Spleen (tissue), 11 donors: ENCODE results near the gene KCNT1. TPM values are rescaled to one million over a fixed set of nuclear protein-coding genes. Genes with fewer than 3 reads are reported as not detected.

ENCODE experiments used
- DNase-seq: peaks from one replicate; pipeline ENCODE4 v3.0.0-alpha.2; 2020
- H3K27ac ChIP-seq, 8 donors: fragments of 200-600 bp; sonication (generic) in 7 of 8; 1 replicate in 4 of 8; 2 replicates in 4 of 8; pipeline versions ENCODE4 v1.5.0 to v1.8.0; 2016 to 2021; ENCODE audit warnings: inconsistent platforms in 4 of 8, mild to moderate bottlenecking in 4 of 8, moderate library complexity in 1 of 8
- H3K27me3 ChIP-seq, 7 donors: fragments of 200-600 bp; sonication (generic) in 6 of 7; replicated peaks in 1 of 7; 1 replicate in 4 of 7; 2 replicates in 3 of 7; pipeline versions ENCODE4 v1.5.0 to v1.8.0; 2016 to 2021; ENCODE audit warnings: inconsistent platforms in 3 of 7, mild to moderate bottlenecking in 1 of 7
- H3K36me3 ChIP-seq, 6 donors: fragments of 200-600 bp; sonication (generic) in 5 of 6; 1 replicate in 4 of 6; 2 replicates in 2 of 6; pipeline versions ENCODE4 v1.5.0 to v1.8.0; 2016 to 2021; ENCODE audit warnings: inconsistent platforms in 2 of 6
- H3K4me1 ChIP-seq, 6 donors: fragments of 200-600 bp; sonication (generic) in 5 of 6; 1 replicate in 3 of 6; 2 replicates in 3 of 6; pipeline versions ENCODE4 v1.5.0 to v1.8.0; 2016 to 2021; ENCODE audit warnings: inconsistent platforms in 3 of 6
- H3K4me3 ChIP-seq, 8 donors: fragments of 200-600 bp; sonication (generic) in 7 of 8; 1 replicate in 4 of 8; 2 replicates in 4 of 8; pipeline versions ENCODE4 v1.5.0 to v1.8.0; 2016 to 2021; ENCODE audit warnings: inconsistent platforms in 4 of 8, mild to moderate bottlenecking in 4 of 8, moderate library complexity in 2 of 8
- H3K9me3 ChIP-seq, 8 donors: fragments of 200-600 bp; sonication (generic) in 7 of 8; 1 replicate in 4 of 8; 2 replicates in 4 of 8; pipeline versions ENCODE4 v1.5.0 to v1.8.0; 2016 to 2021; ENCODE audit warnings: inconsistent platforms in 4 of 8
- POLR2A ChIP-seq, 3 donors: fragments of 450-650 bp; IDR thresholded peaks; one replicate each; pipeline ENCODE4 v1.5.1; 2017; ENCODE audit warnings: antibody characterized with exemption in 3 of 3, mild to moderate bottlenecking in 1 of 3
- POLR2AphosphoS5 ChIP-seq, 3 donors: sonication (generic); formaldehyde crosslinking; IDR thresholded peaks; one replicate each; pipeline ENCODE4 v1.5.1; 2017; ENCODE audit warnings: antibody characterized with exemption in 3 of 3
- WGBS, 5 donors: extraction: QIAGEN DNeasy Blood & Tissue Kit in 3 of 5; methylation state at CpG; one replicate each; pipeline versions ENCODE4 v1.1.5 to v1.1.7; 2013 to 2018; 5-methylcytosine and 5-hydroxymethylcytosine counted together
- intact Hi-C: fragments of 100-400 bp; cut with DNase I; formaldehyde crosslinking; loops from one replicate; pipeline ENCODE4 v1.15.0; 2023; ENCODE audit warnings: low total_unique reads
- polyA plus RNA-seq, 3 donors: library from polyadenylated mRNA; stranded (reverse); fragments of 200-250 nt; gene quantifications; one replicate each; pipeline ENCODE4 v1.2.1, GENCODE V29; 2013
- total RNA-seq, 7 donors: library from RNA; depleted of rRNA in 3 of 7; stranded (reverse); fragments of >200 nt in 3 of 7; fragmentation: NEBNext Ultra II Directional in 4 of 7; extraction: Animal tissue kit (Norgen Biotek cat#: 25700) in 4 of 7; gene quantifications; one replicate each; pipeline versions ENCODE4 v1.1.0 to v1.2.1, GENCODE V29; 2016 to 2021
- TF ChIP-seq, protein P1 (sequence below), 11 experiments: fragments of 200-600 bp in 7 of 11; fragments of 450-650 bp in 4 of 11; sonication (generic) in 4 of 11; IDR thresholded peaks in 8 of 11; conservative IDR thresholded peaks in 3 of 11; 1 replicate in 7 of 11; 2 replicates in 4 of 11; pipeline versions ENCODE4 v1.4.0 to v1.8.0; 2016 to 2021; ENCODE audit warnings: antibody characterized with exemption in 11 of 11, inconsistent platforms in 4 of 11, mild to moderate bottlenecking in 1 of 11
- donor health status: healthy with polysubstance abuse.
- donor health status: DM: no; HTN: no; CAD: no; lungs with moderate emphysema.
- donor health status: DM: no; HTN: no; CAD: no.
- donor health status: Bipolar disorder and iron deficiency.
- donor health status: healthy.
- donor health status: DM: no; HTN: no; CAD: no.
- donor health status: DM: yes; HTN: yes; CAD: no.

Gene KCNT1
- total and polyA plus RNA-seq, 10 donors, result 1.0 to 41.5 (median 19.8) TPM

DNA sequence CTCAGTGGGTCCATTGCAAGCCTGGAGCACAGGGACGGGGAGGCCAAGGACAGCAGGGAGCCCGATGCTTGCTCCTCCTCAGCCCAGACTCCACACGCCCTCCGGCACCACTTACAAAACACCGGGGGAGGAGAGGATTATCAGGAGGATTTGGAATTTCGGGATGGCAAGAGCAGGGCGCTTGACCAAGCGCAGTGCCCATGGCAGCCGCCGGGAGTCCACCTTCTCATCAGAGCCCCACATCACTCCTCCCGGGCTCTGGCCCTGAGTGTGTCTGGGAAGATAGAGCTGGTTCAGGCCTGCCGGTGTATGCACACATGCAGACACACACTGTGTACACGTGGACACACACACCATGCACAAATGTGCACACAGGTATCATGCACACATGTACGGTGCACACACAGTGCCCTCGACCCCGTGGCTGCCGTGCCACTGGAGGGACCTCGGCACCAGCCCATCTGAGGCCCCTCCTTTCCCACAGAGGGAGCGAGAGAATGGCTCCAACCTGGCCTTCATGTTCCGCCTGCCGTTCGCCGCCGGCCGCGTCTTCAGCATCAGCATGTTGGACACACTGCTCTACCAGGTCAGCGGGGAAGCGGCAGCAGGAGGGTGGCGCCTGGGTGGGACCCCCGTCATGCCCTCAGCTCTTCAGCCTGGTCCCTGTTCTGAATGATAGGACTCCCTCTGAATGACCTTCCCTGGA lies 81.7 kb downstream of the KCNT1 start:
- TF ChIP-seq POLR2A (IDR thresholded peaks at IDR 0.05), result no peak
- no peak for TF ChIP-seq POLR2AphosphoS5 (IDR thresholded peaks at IDR 0.05)
- TF ChIP-seq, protein P1, sequence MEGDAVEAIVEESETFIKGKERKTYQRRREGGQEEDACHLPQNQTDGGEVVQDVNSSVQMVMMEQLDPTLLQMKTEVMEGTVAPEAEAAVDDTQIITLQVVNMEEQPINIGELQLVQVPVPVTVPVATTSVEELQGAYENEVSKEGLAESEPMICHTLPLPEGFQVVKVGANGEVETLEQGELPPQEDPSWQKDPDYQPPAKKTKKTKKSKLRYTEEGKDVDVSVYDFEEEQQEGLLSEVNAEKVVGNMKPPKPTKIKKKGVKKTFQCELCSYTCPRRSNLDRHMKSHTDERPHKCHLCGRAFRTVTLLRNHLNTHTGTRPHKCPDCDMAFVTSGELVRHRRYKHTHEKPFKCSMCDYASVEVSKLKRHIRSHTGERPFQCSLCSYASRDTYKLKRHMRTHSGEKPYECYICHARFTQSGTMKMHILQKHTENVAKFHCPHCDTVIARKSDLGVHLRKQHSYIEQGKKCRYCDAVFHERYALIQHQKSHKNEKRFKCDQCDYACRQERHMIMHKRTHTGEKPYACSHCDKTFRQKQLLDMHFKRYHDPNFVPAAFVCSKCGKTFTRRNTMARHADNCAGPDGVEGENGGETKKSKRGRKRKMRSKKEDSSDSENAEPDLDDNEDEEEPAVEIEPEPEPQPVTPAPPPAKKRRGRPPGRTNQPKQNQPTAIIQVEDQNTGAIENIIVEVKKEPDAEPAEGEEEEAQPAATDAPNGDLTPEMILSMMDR (IDR thresholded peaks at IDR 0.05 in 8 of 11, conservative IDR thresholded peaks at IDR 0.05 in 3 of 11), result no peak
- peaks cover 0 to 88% (median 0%) of the 10 kb centered on the region in 6 donors for H3K36me3 ChIP-seq
- no peak overlapping the region for H3K27ac ChIP-seq
- intact Hi-C loops, result no loop called here
- no peaks in the 10 kb centered on the region for H3K4me1 ChIP-seq
- H3K9me3 ChIP-seq, result no peaks in the 10 kb centered on the region
- H3K27me3 ChIP-seq, result peaks cover 0 to 9% (median 0%) of the 10 kb centered on the region in 7 donors
- H3K4me3 ChIP-seq, result no peak overlapping the region
- DNase-seq, result no peak
- 86 to 96% (median 87%) methylated on average over 14 to 30 of the region's 30 CpGs for WGBS, 5 donors

DNA sequence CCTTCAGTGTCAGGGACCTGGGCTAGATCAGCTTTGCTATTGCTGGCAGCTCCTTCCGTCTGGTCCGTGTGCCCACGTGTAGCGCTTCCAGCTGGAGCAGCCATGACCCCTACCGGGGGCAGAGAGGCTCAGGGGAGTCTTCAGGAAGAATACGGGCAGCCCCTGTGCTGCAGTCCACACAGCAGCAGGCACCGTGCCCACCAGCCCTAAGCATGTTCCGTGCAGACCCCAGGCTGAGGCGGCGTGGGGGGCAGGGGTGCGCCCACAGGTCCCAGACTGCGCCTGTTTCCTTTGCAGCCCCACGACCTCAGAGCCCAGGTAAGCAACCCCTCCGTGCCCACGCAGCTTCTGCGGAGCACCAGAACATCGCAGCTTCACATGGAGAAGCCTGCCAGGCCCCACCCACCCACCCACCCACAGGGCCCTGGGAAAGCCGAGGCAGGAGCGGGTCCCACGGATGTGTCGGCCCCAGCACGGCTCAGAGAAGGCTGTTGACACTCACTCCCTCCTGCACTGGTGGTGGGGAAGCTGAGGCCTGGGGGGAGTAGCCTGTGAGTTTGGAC lies 83.1 kb downstream of the KCNT1 start:
- no peak for DNase-seq
- TF ChIP-seq POLR2A (IDR thresholded peaks at IDR 0.05), result no peak
- no peak for TF ChIP-seq POLR2AphosphoS5 (IDR thresholded peaks at IDR 0.05)
- TF ChIP-seq, protein P1 (IDR thresholded peaks at IDR 0.05 in 8 of 11, conservative IDR thresholded peaks at IDR 0.05 in 3 of 11), result no peak
- H3K36me3 ChIP-seq, result peaks cover 0 to 74% (median 0%) of the 10 kb centered on the region in 6 donors

DNA sequence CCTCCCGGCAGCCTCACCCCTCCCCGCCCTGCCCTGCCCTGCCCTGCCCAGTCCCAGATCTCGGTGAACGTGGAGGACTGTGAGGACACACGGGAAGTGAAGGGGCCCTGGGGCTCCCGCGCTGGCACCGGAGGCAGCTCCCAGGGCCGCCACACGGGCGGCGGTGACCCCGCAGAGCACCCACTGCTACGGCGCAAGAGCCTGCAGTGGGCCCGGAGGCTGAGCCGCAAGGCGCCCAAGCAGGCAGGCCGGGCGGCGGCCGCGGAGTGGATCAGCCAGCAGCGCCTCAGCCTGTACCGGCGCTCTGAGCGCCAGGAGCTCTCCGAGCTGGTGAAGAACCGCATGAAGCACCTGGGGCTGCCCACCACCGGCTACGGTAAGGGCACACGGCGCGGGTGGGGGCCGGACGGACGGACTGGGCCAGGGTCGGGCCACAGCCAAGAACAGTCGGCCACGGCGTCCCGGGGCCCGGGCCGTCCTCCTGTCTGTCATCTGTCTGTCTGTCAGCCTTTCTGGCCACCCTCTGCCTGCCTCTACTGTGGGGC lies 84.2 kb downstream of the KCNT1 start:
- peaks cover 0 to 9% (median 0%) of the 10 kb centered on the region in 7 donors for H3K27me3 ChIP-seq
- H3K9me3 ChIP-seq, result no peaks in the 10 kb centered on the region
- no peak for DNase-seq
- WGBS, 5 donors, result 68 to 91% (median 90%) methylated on average over 9 to 44 of the region's 44 CpGs
- H3K4me3 ChIP-seq, result no peak overlapping the region
- H3K27ac ChIP-seq, result no peak overlapping the region
- intact Hi-C loops, result no loop called here
- no peaks in the 10 kb centered on the region for H3K4me1 ChIP-seq
- peaks cover 0 to 63% (median 0%) of the 10 kb centered on the region in 6 donors for H3K36me3 ChIP-seq
- TF ChIP-seq, protein P1 (IDR thresholded peaks at IDR 0.05 in 8 of 11, conservative IDR thresholded peaks at IDR 0.05 in 3 of 11), result no peak
- no peak for TF ChIP-seq POLR2AphosphoS5 (IDR thresholded peaks at IDR 0.05)
- TF ChIP-seq POLR2A (IDR thresholded peaks at IDR 0.05), result no peak

More for the DNA sequence above, 83.1 kb downstream of the KCNT1 start:
- Histone ChIP-seq H3K27ac (no peak overlapping the region), H3K4me1 (no peaks in the 10 kb centered on the region), H3K27me3 (peaks cover 0 to 9% (median 0%) of the 10 kb centered on the region in 7 donors), H3K4me3 (no peak overlapping the region), H3K9me3 (no peaks in the 10 kb centered on the region)
- intact Hi-C loops, result no loop called here
- WGBS, 5 donors, result 84 to 87% (median 87%) methylated on average over 15 to 22 of the region's 22 CpGs

DNA sequence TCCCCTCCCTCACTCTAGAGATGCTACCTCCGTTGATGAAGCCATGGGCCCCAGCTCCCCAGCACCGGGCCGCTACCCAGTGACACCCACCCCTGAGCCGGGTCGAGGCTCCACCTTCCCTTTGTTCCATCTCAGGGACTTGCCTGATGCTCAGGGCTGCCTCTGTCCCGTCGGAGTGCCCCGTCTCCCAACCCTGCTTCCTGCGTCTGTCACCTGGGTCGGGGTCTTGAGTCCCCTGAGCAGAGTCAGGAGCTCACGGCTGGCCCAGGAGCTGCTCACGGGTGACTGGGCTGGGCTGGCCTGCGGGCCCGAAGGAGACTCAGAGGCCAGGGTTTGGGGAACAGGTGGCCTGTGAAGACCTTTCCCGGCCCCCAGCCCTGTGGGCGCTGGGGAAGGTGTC lies 85.3 kb downstream of the KCNT1 start:
- Histone ChIP-seq H3K4me3 (no peak overlapping the region), H3K27me3 (peaks cover 0 to 13% (median 0%) of the 10 kb centered on the region in 7 donors), H3K36me3 (peaks cover 0 to 59% (median 0%) of the 10 kb centered on the region in 6 donors), H3K9me3 (no peaks in the 10 kb centered on the region), H3K4me1 (no peaks in the 10 kb centered on the region), H3K27ac (no peak overlapping the region)
- intact Hi-C loops, result no loop called here
- 73 to 84% (median 81%) methylated on average over 8 to 16 of the region's 16 CpGs for WGBS, 5 donors
- TF ChIP-seq, protein P1 (IDR thresholded peaks at IDR 0.05 in 8 of 11, conservative IDR thresholded peaks at IDR 0.05 in 3 of 11), result no peak
- TF ChIP-seq POLR2A (IDR thresholded peaks at IDR 0.05), result no peak
- TF ChIP-seq POLR2AphosphoS5 (IDR thresholded peaks at IDR 0.05), result no peak
- no peak for DNase-seq
